K562 (cell line): Measurements from ENCODE around the gene RNASE3. TPM values are rescaled to one million over a fixed set of nuclear protein-coding genes. Genes with fewer than 3 reads are reported as not detected.

Source experiments
- ATAC-seq: fragments of 200-7000 bp; cut with Tn5 transposase; 3 replicates; pipeline ENCODE4 v1.9.1; 2020; ENCODE audit warnings: moderate library complexity
- BruUV-seq: library from RNA; stranded (reverse); fragments of 400-500 nt; replicated peaks from 2 replicates; lab custom pipeline; 2021; lab: Mats Ljungman, UMichigan
- CTCF ChIA-PET: fragments of 300-600 bp; formaldehyde crosslinking; extraction: SDS; loops from one replicate; lab custom pipeline; 2021; ENCODE audit warnings: low intra/inter-chr PET ratio; lab: Yijun Ruan, JAX
- POLR2A ChIA-PET: fragments of 300-600, 350-650 bp; sonication (Branson Sonifier 250); formaldehyde crosslinking; extraction: SDS; loops from one replicate; lab custom pipeline; 2021; ENCODE audit warnings: antibody characterized with exemption, inconsistent platforms; lab: Yijun Ruan, JAX
- DNase-seq, 4 experiments: peaks; one replicate each; pipeline versions ENCODE4 v3.0.0 to v3.0.0-alpha.2; 2011 to 2018; ENCODE audit warnings: low spot score in 3 of 4, mixed read lengths in 3 of 4; ENCODE audit errors: extremely low read depth in 1 of 4
- FAIRE-seq: peaks from 2 replicates; lab custom pipeline; 2011; peaks lifted over from hg19 to GRCh38; lab: Jason Lieb, UNC
- H2AFZ ChIP-seq: 2 replicates; pipeline ENCODE4 v1.6.0; 2011; ENCODE audit warnings: low read depth, low read length, control low read depth, inconsistent platforms
- H3K27ac ChIP-seq: fragments of 200-600 bp; 3 replicates; pipeline ENCODE4 v1.8.0; 2011; ENCODE audit warnings: low read depth, mild to moderate bottlenecking, control low read depth, inconsistent platforms, low read length, moderate library complexity, mixed read lengths; ENCODE audit errors: extremely low read depth
- H3K27me3 ChIP-seq, 2 experiments: fragments of 300-600 bp in 1 of 2; 2 replicates in 1 of 2; 3 replicates in 1 of 2; pipeline versions ENCODE4 v1.6.0 to v1.8.0; 2011; ENCODE audit warnings: inconsistent platforms in 2 of 2, low read length in 2 of 2, mild to moderate bottlenecking in 1 of 2, mixed read lengths in 1 of 2, moderate library complexity in 1 of 2; ENCODE audit not compliant: control insufficient read depth in 2 of 2, insufficient read depth in 2 of 2
- H3K36me3 ChIP-seq: fragments of 300-600 bp; 3 replicates; pipeline ENCODE4 v1.8.0; 2011; ENCODE audit warnings: mild to moderate bottlenecking, low read length, inconsistent platforms; ENCODE audit not compliant: control insufficient read depth, insufficient read depth
- H3K4me1 ChIP-seq, 2 experiments: fragments of 200-600 bp in 1 of 2; replicated peaks in 1 of 2; 2 replicates in 1 of 2; 3 replicates in 1 of 2; pipeline versions ENCODE4 v1.5.1 to v1.8.0; 2011; ENCODE audit warnings: inconsistent platforms in 2 of 2, low read length in 2 of 2, mild to moderate bottlenecking in 1 of 2, mixed read lengths in 1 of 2, moderate library complexity in 1 of 2; ENCODE audit not compliant: control insufficient read depth in 2 of 2, insufficient read depth in 2 of 2
- H3K4me2 ChIP-seq: 2 replicates; pipeline ENCODE4 v1.6.1; 2011; ENCODE audit warnings: low read length, control low read depth, inconsistent platforms, mixed read lengths; ENCODE audit not compliant: insufficient read depth
- H3K4me3 ChIP-seq: fragments of 200-600 bp; sonication (generic), shearing (Covaris generic); 2 replicates; pipeline ENCODE4 v1.5.1; 2016; ENCODE audit warnings: control low read depth, inconsistent platforms
- H3K79me2 ChIP-seq: fragments of 200-600 bp; 3 replicates; pipeline ENCODE4 v1.8.0; 2011; ENCODE audit warnings: low read length, inconsistent platforms; ENCODE audit not compliant: control insufficient read depth, insufficient read depth
- H3K9ac ChIP-seq, 2 experiments: 2 replicates each; pipeline versions ENCODE4 v1.6.0 to v1.6.1; 2011; ENCODE audit warnings: low read depth in 2 of 2, low read length in 2 of 2, control low read depth in 1 of 2, inconsistent platforms in 1 of 2, mild to moderate bottlenecking in 1 of 2, mixed read lengths in 1 of 2; ENCODE audit not compliant: insufficient read depth in 1 of 2
- H3K9me1 ChIP-seq: one replicate; pipeline ENCODE4 v1.6.0; 2011; ENCODE audit warnings: inconsistent platforms, mild to moderate bottlenecking, low read length, moderate library complexity; ENCODE audit not compliant: control insufficient read depth, insufficient read depth
- H3K9me3 ChIP-seq: replicated peaks from 2 replicates; pipeline ENCODE4 v1.5.1; 2011; ENCODE audit warnings: low read depth, low read length, inconsistent platforms; ENCODE audit not compliant: control insufficient read depth, insufficient read depth
- H4K20me1 ChIP-seq: replicated peaks from 2 replicates; pipeline ENCODE4 v1.6.1; 2011; ENCODE audit warnings: low read length, inconsistent platforms, mixed read lengths; ENCODE audit not compliant: control insufficient read depth, insufficient read depth
- ARID4B ChIP-seq: sonication (generic); formaldehyde crosslinking; IDR thresholded peaks from 2 replicates; pipeline ENCODE4 v1.8.0; 2022; ENCODE audit warnings: mild to moderate bottlenecking, missing genetic modification reagents
- CAMTA2 ChIP-seq: fragments of 250-450 bp; sonication (Bioruptor Pico); conservative IDR thresholded peaks from 2 replicates; pipeline ENCODE4 v1.5.1; 2022
- HDAC8 ChIP-seq: fragments of 450-650 bp; IDR thresholded peaks from 2 replicates; pipeline ENCODE4 v1.6.1; 2016; ENCODE audit warnings: mild to moderate bottlenecking, missing genetic modification characterization, moderate library complexity, missing compliant biosample characterization
- HDGF ChIP-seq: fragments of 450-650 bp; IDR thresholded peaks from 2 replicates; pipeline ENCODE4 v1.6.1; 2016
- NCOR1 ChIP-seq: fragments of 450-650 bp; IDR thresholded peaks from 2 replicates; pipeline ENCODE4 v1.6.1; 2016; ENCODE audit warnings: mild to moderate bottlenecking, moderate library complexity
- NFRKB ChIP-seq: fragments of 450-650 bp; IDR thresholded peaks from 2 replicates; pipeline ENCODE4 v1.6.1; 2016; ENCODE audit warnings: low read depth
- TSHZ1 ChIP-seq: fragments of 250-450 bp; sonication (Bioruptor Pico); IDR thresholded peaks from 2 replicates; pipeline ENCODE4 v1.4.0; 2020; ENCODE audit warnings: mild to moderate bottlenecking, moderate library complexity
- UBTF ChIP-seq, 2 experiments: IDR thresholded peaks; 2 replicates each; pipeline ENCODE4 v1.6.1; 2012; ENCODE audit warnings: improper control_type of control experiment in 2 of 2, low read depth in 2 of 2, low read length in 2 of 2, borderline replicate concordance in 1 of 2
- ZNF12 ChIP-seq: sonication (generic); formaldehyde crosslinking; IDR thresholded peaks from 2 replicates; pipeline ENCODE4 v1.4.0; 2020; ENCODE audit warnings: mild to moderate bottlenecking, missing genetic modification reagents
- ZNF436 ChIP-seq: fragments of 250-450, 450-650 bp; sonication (Bioruptor Pico); formaldehyde crosslinking; IDR thresholded peaks from 2 replicates; pipeline ENCODE4 v1.7.0; 2020; ENCODE audit warnings: mild to moderate bottlenecking
- WGBS: fragments of 100-300 bp; shearing (Covaris generic); methylation state at CpG from one replicate; pipeline ENCODE4 v1.1.6; 2016; ENCODE audit warnings: low coverage, mixed read lengths; ENCODE audit not compliant: insufficient coverage; ENCODE audit errors: missing lambda C conversion rate; 5-methylcytosine and 5-hydroxymethylcytosine counted together
- in situ Hi-C: fragments of 300-500 bp; cut with MboI; formaldehyde crosslinking; loops from 4 replicates; pipeline ENCODE4 v1.15.0; 2018; ENCODE audit warnings: inconsistent platforms, mixed read lengths
- intact Hi-C: fragments of 100-400 bp; cut with micrococcal nuclease; formaldehyde crosslinking; loops from 2 replicates; pipeline ENCODE4 v1.14.2; 2022
- polyA plus RNA-seq, 8 experiments: library from polyadenylated mRNA; depleted of rRNA in 4 of 8; stranded (reverse) in 5 of 8; unstranded in 3 of 8; fragments of >200 nt; fragmentation: Nextera tagmentation in 2 of 8; fragmentation: Illumina TruSeq in 1 of 8; extraction: Ambion mirVana in 2 of 8; extraction: Trizol in 1 of 8; gene quantifications; 2 replicates each; pipeline versions ENCODE4 v1.2.1 to v1.2.3, GENCODE V29; 2011 to 2014; ENCODE audit warnings: inconsistent platforms in 1 of 8, missing spikeins in 1 of 8
- total RNA-seq, 7 experiments: library from RNA; depleted of rRNA in 6 of 7; stranded (reverse); fragments of >200 nt in 6 of 7; fragmentation: Illumina TruSeq in 2 of 7; extraction: Trizol in 2 of 7; gene quantifications; 2 replicates each; pipeline versions ENCODE4 v1.2.1 to v1.2.3, GENCODE V29; 2011 to 2021; ENCODE audit warnings: low replicate concordance in 1 of 7

Gene RNASE3
- total and polyA plus RNA-seq, 9 of the 15 experiments (the other 6 are each of a cell fraction or from before 2014, with no cell fraction given) = not detected

- FAIRE-seq (no peak), ATAC-seq (no peak), DNase-seq (no peak)
- no TSS peak for BruUV-seq
- no peak overlapping the region for H3K4me3 ChIP-seq
- H3K36me3 ChIP-seq = no peaks in the 10 kb centered on the region
- H2AFZ ChIP-seq = no peak overlapping the region
- no peak for TF ChIP-seq HDGF
- TF ChIP-seq NFRKB = no peak
- no peak for TF ChIP-seq CAMTA2
- no peak for TF ChIP-seq NCOR1
- no peak for TF ChIP-seq ZNF12
- TF ChIP-seq UBTF (IDR thresholded peaks at IDR 0.05; ENCODE audit: borderline replicate concordance in 1 of 2, low read depth in 2 of 2, low read length in 2 of 2) = no peak
- no peak for TF ChIP-seq TSHZ1 (CRISPR knock-in tag)
- no peak for TF ChIP-seq HDAC8 (tag)
- TF ChIP-seq ARID4B (CRISPR knock-in tag) = no peak
- no peak for TF ChIP-seq ZNF436 (CRISPR knock-in tag)
- intact Hi-C loops (no loop called here), in situ Hi-C loops (no loop called here)
- no peaks in the 10 kb centered on the region for H3K9me3 ChIP-seq
- H3K79me2 ChIP-seq = no peaks in the 10 kb centered on the region
- ChIA-PET CTCF (no interaction called here), POLR2A (no interaction called here)
- WGBS = 0% methylated on average over 1 of the region's 1 CpG
- no peak overlapping the region for H3K27ac ChIP-seq
- H3K4me1 ChIP-seq = no peaks in the 10 kb centered on the region
- H4K20me1 ChIP-seq = no peaks in the 10 kb centered on the region
- no peak overlapping the region for H3K9ac ChIP-seq
- H3K4me2 ChIP-seq = no peak overlapping the region
- H3K9me1 ChIP-seq = no peaks in the 10 kb centered on the region
- H3K27me3 ChIP-seq = no peaks in the 10 kb centered on the region
Measured at GRCh38 chr14:20907214-20907613, 16.0 kb downstream of the RNASE3 start.
